Measurements from ENCODE around the gene PSMC5. TPM values are rescaled to one million over a fixed set of nuclear protein-coding genes. Genes with fewer than 3 reads are reported as not detected.

PSMC5 gene
- total and polyA plus RNA-seq, 9 of the 15 experiments (the other 6 are each of a cell fraction or from before 2014, with no cell fraction given) = 89.2 to 393 (median 161) TPM

DNA sequence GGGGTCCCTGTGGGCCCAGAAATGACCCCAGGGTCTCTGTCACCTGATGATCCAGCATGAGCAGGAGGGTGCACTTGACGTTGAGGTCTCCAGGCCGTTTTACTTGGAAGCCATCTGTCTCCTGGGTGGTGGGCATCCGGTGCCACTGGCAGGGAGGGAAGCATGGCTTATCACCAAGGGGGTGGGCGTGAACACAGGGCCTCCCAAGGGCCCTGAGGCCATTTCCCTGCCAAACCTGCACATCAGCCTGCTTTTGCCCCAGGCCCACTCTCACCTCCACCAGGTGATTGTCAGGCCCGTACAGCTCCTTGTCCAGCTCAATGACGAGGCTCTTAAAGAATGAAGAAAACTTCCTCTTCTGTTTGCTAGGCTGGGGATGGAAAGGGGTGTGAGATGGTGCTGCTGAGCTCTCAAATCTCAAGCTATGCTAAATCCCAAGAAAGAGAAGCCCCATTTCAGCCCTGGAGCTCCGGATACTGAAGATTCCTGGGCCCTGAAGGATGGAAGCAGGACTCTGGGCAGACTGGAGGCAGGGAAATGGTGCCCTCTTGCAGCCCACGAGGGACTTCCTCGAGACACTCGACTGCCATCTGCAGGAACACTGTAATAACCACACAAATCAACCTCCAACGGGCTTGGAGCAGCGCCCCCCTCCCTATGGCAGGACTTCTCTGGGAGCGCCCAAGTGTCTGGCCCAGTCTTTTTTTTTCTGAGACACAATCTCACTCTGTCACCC is 7.4 kb downstream of the PSMC5 start (continued):
- TF ChIP-seq, protein P1, sequence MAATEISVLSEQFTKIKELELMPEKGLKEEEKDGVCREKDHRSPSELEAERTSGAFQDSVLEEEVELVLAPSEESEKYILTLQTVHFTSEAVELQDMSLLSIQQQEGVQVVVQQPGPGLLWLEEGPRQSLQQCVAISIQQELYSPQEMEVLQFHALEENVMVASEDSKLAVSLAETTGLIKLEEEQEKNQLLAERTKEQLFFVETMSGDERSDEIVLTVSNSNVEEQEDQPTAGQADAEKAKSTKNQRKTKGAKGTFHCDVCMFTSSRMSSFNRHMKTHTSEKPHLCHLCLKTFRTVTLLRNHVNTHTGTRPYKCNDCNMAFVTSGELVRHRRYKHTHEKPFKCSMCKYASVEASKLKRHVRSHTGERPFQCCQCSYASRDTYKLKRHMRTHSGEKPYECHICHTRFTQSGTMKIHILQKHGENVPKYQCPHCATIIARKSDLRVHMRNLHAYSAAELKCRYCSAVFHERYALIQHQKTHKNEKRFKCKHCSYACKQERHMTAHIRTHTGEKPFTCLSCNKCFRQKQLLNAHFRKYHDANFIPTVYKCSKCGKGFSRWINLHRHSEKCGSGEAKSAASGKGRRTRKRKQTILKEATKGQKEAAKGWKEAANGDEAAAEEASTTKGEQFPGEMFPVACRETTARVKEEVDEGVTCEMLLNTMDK (IDR thresholded peaks at IDR 0.05; ENCODE audit: borderline replicate concordance, insufficient read depth, low read depth, low read length, poor library complexity, severe bottlenecking) = peak; percentile 93
- TF ChIP-seq RCOR1 (IDR thresholded peaks at IDR 0.05; ENCODE audit: borderline replicate concordance in 1 of 2, low read depth in 2 of 2, low read length in 2 of 2) (0 out of 4 replicates have a peak, but pooled peaks of 1 of the 2 experiments have one; percentile 35), ELF4 (CRISPR knock-in tag; IDR thresholded peaks at IDR 0.05) (no peak), RBFOX2 (IDR thresholded peaks at IDR 0.05; ENCODE audit: low read depth, low read length) (0 out of 2 replicates have a peak, but pooled peaks have one; percentile 5), E2F3 (CRISPR knock-in tag; IDR thresholded peaks at IDR 0.05) (no peak), NFIX (CRISPR knock-in tag; IDR thresholded peaks at IDR 0.05; ENCODE audit: low read depth) (no peak), POLR2B (IDR thresholded peaks at IDR 0.05; ENCODE audit: low read depth, partially characterized antibody) (no peak), POU5F1 (IDR thresholded peaks at IDR 0.05; ENCODE audit: borderline replicate concordance, low read depth, low read length, partially characterized antibody) (no peak), TARDBP (IDR thresholded peaks at IDR 0.05) (no peak)
- TF ChIP-seq, protein P2, sequence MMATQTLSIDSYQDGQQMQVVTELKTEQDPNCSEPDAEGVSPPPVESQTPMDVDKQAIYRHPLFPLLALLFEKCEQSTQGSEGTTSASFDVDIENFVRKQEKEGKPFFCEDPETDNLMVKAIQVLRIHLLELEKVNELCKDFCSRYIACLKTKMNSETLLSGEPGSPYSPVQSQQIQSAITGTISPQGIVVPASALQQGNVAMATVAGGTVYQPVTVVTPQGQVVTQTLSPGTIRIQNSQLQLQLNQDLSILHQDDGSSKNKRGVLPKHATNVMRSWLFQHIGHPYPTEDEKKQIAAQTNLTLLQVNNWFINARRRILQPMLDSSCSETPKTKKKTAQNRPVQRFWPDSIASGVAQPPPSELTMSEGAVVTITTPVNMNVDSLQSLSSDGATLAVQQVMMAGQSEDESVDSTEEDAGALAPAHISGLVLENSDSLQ (IDR thresholded peaks at IDR 0.05) = 0 out of 2 replicates have a peak, but pooled peaks have one; percentile 4
- TF ChIP-seq, protein P3, sequence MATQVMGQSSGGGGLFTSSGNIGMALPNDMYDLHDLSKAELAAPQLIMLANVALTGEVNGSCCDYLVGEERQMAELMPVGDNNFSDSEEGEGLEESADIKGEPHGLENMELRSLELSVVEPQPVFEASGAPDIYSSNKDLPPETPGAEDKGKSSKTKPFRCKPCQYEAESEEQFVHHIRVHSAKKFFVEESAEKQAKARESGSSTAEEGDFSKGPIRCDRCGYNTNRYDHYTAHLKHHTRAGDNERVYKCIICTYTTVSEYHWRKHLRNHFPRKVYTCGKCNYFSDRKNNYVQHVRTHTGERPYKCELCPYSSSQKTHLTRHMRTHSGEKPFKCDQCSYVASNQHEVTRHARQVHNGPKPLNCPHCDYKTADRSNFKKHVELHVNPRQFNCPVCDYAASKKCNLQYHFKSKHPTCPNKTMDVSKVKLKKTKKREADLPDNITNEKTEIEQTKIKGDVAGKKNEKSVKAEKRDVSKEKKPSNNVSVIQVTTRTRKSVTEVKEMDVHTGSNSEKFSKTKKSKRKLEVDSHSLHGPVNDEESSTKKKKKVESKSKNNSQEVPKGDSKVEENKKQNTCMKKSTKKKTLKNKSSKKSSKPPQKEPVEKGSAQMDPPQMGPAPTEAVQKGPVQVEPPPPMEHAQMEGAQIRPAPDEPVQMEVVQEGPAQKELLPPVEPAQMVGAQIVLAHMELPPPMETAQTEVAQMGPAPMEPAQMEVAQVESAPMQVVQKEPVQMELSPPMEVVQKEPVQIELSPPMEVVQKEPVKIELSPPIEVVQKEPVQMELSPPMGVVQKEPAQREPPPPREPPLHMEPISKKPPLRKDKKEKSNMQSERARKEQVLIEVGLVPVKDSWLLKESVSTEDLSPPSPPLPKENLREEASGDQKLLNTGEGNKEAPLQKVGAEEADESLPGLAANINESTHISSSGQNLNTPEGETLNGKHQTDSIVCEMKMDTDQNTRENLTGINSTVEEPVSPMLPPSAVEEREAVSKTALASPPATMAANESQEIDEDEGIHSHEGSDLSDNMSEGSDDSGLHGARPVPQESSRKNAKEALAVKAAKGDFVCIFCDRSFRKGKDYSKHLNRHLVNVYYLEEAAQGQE (IDR thresholded peaks at IDR 0.05; ENCODE audit: borderline replicate concordance) = peak; percentile 42; the same call in 1 of the 2 replicates
- TF ChIP-seq, protein P3 (CRISPR knock-in tag; IDR thresholded peaks at IDR 0.05; ENCODE audit: low read depth) = no peak
- TF ChIP-seq, protein P4, sequence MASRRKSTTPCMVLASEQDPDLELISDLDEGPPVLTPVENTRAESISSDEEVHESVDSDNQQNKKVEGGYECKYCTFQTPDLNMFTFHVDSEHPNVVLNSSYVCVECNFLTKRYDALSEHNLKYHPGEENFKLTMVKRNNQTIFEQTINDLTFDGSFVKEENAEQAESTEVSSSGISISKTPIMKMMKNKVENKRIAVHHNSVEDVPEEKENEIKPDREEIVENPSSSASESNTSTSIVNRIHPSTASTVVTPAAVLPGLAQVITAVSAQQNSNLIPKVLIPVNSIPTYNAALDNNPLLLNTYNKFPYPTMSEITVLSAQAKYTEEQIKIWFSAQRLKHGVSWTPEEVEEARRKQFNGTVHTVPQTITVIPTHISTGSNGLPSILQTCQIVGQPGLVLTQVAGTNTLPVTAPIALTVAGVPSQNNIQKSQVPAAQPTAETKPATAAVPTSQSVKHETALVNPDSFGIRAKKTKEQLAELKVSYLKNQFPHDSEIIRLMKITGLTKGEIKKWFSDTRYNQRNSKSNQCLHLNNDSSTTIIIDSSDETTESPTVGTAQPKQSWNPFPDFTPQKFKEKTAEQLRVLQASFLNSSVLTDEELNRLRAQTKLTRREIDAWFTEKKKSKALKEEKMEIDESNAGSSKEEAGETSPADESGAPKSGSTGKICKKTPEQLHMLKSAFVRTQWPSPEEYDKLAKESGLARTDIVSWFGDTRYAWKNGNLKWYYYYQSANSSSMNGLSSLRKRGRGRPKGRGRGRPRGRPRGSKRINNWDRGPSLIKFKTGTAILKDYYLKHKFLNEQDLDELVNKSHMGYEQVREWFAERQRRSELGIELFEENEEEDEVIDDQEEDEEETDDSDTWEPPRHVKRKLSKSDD (conservative IDR thresholded peaks at IDR 0.05; ENCODE audit: low read length) = no peak

Data from K562 (cell line).